PFSK-1 (cell line): ENCODE measurements around the gene ADM.

Source experiments
- FOXP2 ChIP-seq: optimal IDR thresholded peaks from 2 replicates; pipeline ENCODE3; 2011; ENCODE audit warnings: borderline replicate concordance, control low read depth, inconsistent platforms; ENCODE audit not compliant: insufficient read depth; ENCODE audit errors: extremely low read length, extremely low read depth
- POLR2AphosphoS5 ChIP-seq: IDR thresholded peaks from 2 replicates; pipeline ENCODE4 v1.6.1; 2012; ENCODE audit warnings: low read depth, mild to moderate bottlenecking, control low read depth, low read length, moderate library complexity
- SIN3A ChIP-seq: IDR thresholded peaks from 2 replicates; pipeline ENCODE4 v1.6.1; 2012; ENCODE audit warnings: mild to moderate bottlenecking, low read length, moderate library complexity, borderline replicate concordance; ENCODE audit not compliant: insufficient read depth
- TF ChIP-seq, protein P1 (sequence below), 2 experiments: IDR thresholded peaks; 2 replicates each; pipeline versions ENCODE4 v1.6.1 to v1.8.0; 2011 to 2012; ENCODE audit warnings: low read depth in 2 of 2, low read length in 2 of 2, control low read depth in 1 of 2, inconsistent platforms in 1 of 2, mild to moderate bottlenecking in 1 of 2, moderate library complexity in 1 of 2; ENCODE audit not compliant: insufficient read depth in 1 of 2

DNA sequence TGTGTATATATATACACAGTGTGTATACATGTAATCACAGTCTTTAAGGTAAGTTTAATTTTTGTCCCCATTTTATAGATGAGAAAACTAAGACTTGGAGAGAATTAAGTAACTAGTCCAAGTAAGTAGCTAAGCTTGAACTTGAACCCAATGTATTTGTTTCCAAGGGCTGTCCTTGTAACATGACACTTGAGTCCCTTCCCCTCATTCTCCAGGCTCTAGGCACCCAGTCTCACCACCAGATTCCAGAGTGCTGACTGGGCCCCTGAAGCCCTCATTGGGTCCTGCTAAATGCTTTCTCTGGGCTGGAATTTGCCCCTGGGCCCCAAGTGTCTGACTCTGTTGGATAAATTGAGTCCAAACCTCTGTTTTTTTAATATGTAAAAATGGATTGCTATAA is 45.5 kb downstream of the ADM start:
- TF ChIP-seq POLR2AphosphoS5, result no peak
- TF ChIP-seq, protein P1, sequence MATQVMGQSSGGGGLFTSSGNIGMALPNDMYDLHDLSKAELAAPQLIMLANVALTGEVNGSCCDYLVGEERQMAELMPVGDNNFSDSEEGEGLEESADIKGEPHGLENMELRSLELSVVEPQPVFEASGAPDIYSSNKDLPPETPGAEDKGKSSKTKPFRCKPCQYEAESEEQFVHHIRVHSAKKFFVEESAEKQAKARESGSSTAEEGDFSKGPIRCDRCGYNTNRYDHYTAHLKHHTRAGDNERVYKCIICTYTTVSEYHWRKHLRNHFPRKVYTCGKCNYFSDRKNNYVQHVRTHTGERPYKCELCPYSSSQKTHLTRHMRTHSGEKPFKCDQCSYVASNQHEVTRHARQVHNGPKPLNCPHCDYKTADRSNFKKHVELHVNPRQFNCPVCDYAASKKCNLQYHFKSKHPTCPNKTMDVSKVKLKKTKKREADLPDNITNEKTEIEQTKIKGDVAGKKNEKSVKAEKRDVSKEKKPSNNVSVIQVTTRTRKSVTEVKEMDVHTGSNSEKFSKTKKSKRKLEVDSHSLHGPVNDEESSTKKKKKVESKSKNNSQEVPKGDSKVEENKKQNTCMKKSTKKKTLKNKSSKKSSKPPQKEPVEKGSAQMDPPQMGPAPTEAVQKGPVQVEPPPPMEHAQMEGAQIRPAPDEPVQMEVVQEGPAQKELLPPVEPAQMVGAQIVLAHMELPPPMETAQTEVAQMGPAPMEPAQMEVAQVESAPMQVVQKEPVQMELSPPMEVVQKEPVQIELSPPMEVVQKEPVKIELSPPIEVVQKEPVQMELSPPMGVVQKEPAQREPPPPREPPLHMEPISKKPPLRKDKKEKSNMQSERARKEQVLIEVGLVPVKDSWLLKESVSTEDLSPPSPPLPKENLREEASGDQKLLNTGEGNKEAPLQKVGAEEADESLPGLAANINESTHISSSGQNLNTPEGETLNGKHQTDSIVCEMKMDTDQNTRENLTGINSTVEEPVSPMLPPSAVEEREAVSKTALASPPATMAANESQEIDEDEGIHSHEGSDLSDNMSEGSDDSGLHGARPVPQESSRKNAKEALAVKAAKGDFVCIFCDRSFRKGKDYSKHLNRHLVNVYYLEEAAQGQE (IDR thresholded peaks at IDR 0.05; ENCODE audit: insufficient read depth in 1 of 2, low read depth in 2 of 2, low read length in 2 of 2), result no peak
- TF ChIP-seq SIN3A, result no peak
- TF ChIP-seq FOXP2, result no peak
